HCT116 (cell line): ENCODE results near the gene CERS6. TPM values are rescaled to one million over a fixed set of nuclear protein-coding genes. Genes with fewer than 3 reads are reported as not detected.

Experiments
- ATAC-seq: fragments of 200-7000 bp; cut with Tn5 transposase; 2 replicates; pipeline ENCODE4 v1.9.1; 2020; ENCODE audit warnings: mild to moderate bottlenecking, moderate library complexity
- BruUV-seq: library from RNA; stranded (reverse); fragments of 400-500 nt; replicated peaks from 2 replicates; lab custom pipeline; 2021; lab: Mats Ljungman, UMichigan
- CTCF ChIA-PET: fragments of 300-600 bp; sonication (Branson Sonifier 250); formaldehyde crosslinking; loops from one replicate; lab custom pipeline; 2021; ENCODE audit warnings: antibody characterized with exemption; lab: Charles Lee
- POLR2A ChIA-PET: fragments of 300-600, 350-600 bp; sonication (Branson Sonifier 250); formaldehyde crosslinking; loops from one replicate; lab custom pipeline; 2021; ENCODE audit warnings: antibody characterized with exemption; lab: Charles Lee
- RAD21 ChIA-PET, 2 experiments: fragments of 300-600 bp; sonication (Branson Sonifier 250); formaldehyde crosslinking; loops; one replicate each; lab custom pipeline; 2023; ENCODE audit warnings: low total read pairs in 2 of 2; ENCODE audit not compliant: uncharacterized antibody in 2 of 2, unreplicated experiment in 2 of 2, low non-redundant PET in 1 of 2; lab: Charles Lee
- DNase-seq: peaks from one replicate; pipeline ENCODE4 v3.0.0-alpha.2; 2010; ENCODE audit warnings: low read depth, low spot score
- H2AFZ ChIP-seq: fragments of 200-600 bp; shearing (Covaris generic), sonication (generic); 2 replicates; pipeline ENCODE4 v1.6.1; 2017; ENCODE audit warnings: low read depth, mixed run types, mixed read lengths, antibody characterized with exemption, low read length; ENCODE audit not compliant: poor library complexity, severe bottlenecking
- H3K27ac ChIP-seq: 2 replicates; pipeline ENCODE4 v1.5.1; 2012; ENCODE audit warnings: low read depth, low read length
- H3K27me3 ChIP-seq: fragments of 200-600 bp; sonication (generic); 2 replicates; pipeline ENCODE4 v1.6.1; 2016; ENCODE audit warnings: mixed run types, low read length, mixed read lengths; ENCODE audit not compliant: insufficient read depth
- H3K36me3 ChIP-seq, 2 experiments: fragments of 200-500 bp in 1 of 2; fragments of 200-600 bp in 1 of 2; sonication (Bioruptor generic) in 1 of 2; sonication (generic) in 1 of 2; 2 replicates each; pipeline versions ENCODE4 v1.5.1 to v1.6.1; 2014 to 2016; ENCODE audit warnings: low read length in 2 of 2, inconsistent platforms in 1 of 2, mixed read lengths in 1 of 2, mixed run types in 1 of 2; ENCODE audit not compliant: insufficient read depth in 2 of 2, control insufficient read depth in 1 of 2
- H3K4me1 ChIP-seq, 2 experiments: fragments of 200-600 bp in 1 of 2; sonication (generic) in 1 of 2; 2 replicates each; pipeline versions ENCODE4 v1.5.1 to v1.6.1; 2012 to 2017; ENCODE audit warnings: low read length in 2 of 2, inconsistent platforms in 1 of 2, mild to moderate bottlenecking in 1 of 2, mixed read lengths in 1 of 2, mixed run types in 1 of 2, moderate library complexity in 1 of 2; ENCODE audit not compliant: insufficient read depth in 2 of 2, control insufficient read depth in 1 of 2
- H3K4me2 ChIP-seq: fragments of 200-600 bp; sonication (generic); 2 replicates; pipeline ENCODE4 v1.6.1; 2017; ENCODE audit warnings: mixed run types, low read length, mixed read lengths
- H3K4me3 ChIP-seq, 2 experiments: fragments of 200-600 bp in 1 of 2; sonication (generic) in 1 of 2; replicated peaks in 1 of 2; 2 replicates each; pipeline ENCODE4 v1.5.1; 2011 to 2016; ENCODE audit warnings: low read length in 2 of 2, control low read depth in 1 of 2, low read depth in 1 of 2, mild to moderate bottlenecking in 1 of 2, mixed read lengths in 1 of 2, mixed run types in 1 of 2
- H3K79me2 ChIP-seq: fragments of 200-600 bp; sonication (generic); 2 replicates; pipeline ENCODE4 v1.6.1; 2017; ENCODE audit warnings: mild to moderate bottlenecking, mixed run types, low read length, moderate library complexity, mixed read lengths; ENCODE audit not compliant: insufficient read depth
- H3K9ac ChIP-seq: fragments of 200-600 bp; sonication (generic); 2 replicates; pipeline ENCODE4 v1.6.1; 2016; ENCODE audit warnings: low read length, mixed read lengths
- H3K9me2 ChIP-seq: fragments of 200-600 bp; sonication (generic), shearing (Covaris generic); 2 replicates; pipeline ENCODE4 v1.6.1; 2017; ENCODE audit warnings: mixed run types, mild to moderate bottlenecking, moderate library complexity; ENCODE audit not compliant: insufficient read depth
- H3K9me3 ChIP-seq, 2 experiments: fragments of 200-500 bp in 1 of 2; fragments of 200-600 bp in 1 of 2; sonication (Bioruptor generic) in 1 of 2; sonication (generic) in 1 of 2; 2 replicates each; pipeline ENCODE4 v1.6.1; 2014 to 2017; ENCODE audit warnings: low read length in 2 of 2, mixed read lengths in 2 of 2, inconsistent platforms in 1 of 2, low read depth in 1 of 2, mild to moderate bottlenecking in 1 of 2, mixed run types in 1 of 2, moderate library complexity in 1 of 2; ENCODE audit not compliant: control insufficient read depth in 1 of 2, insufficient read depth in 1 of 2
- H4K20me1 ChIP-seq: fragments of 200-600 bp; sonication (generic), shearing (Covaris generic); 2 replicates; pipeline ENCODE4 v1.6.1; 2017; ENCODE audit warnings: mixed run types, mild to moderate bottlenecking, moderate library complexity; ENCODE audit not compliant: insufficient read depth
- CEBPB ChIP-seq: IDR thresholded peaks from 2 replicates; pipeline ENCODE4 v1.6.1; 2012; ENCODE audit warnings: low read depth
- CTCF ChIP-seq, 3 experiments: fragments of 200-600 bp in 1 of 3; sonication (generic) in 1 of 3; IDR thresholded peaks in 2 of 3; conservative IDR thresholded peaks in 1 of 3; 2 replicates each; pipeline ENCODE4 v1.5.1; 2012 to 2017; ENCODE audit warnings: low read depth in 2 of 3, low read length in 2 of 3, antibody characterized with exemption in 1 of 3, borderline replicate concordance in 1 of 3, control low read depth in 1 of 3, mild to moderate bottlenecking in 1 of 3, mixed read lengths in 1 of 3, mixed run types in 1 of 3, moderate library complexity in 1 of 3; ENCODE audit not compliant: insufficient read depth in 1 of 3
- EGR1 ChIP-seq: IDR thresholded peaks from 2 replicates; pipeline ENCODE4 v1.6.1; 2012; ENCODE audit warnings: low read depth
- EZH2 ChIP-seq: fragments of 200-600 bp; sonication (generic); IDR thresholded peaks from 2 replicates; pipeline ENCODE4 v1.6.1; 2017; ENCODE audit warnings: antibody characterized with exemption, mixed run types
- EZH2phosphoT487 ChIP-seq: fragments of 200-600 bp; IDR thresholded peaks from 2 replicates; pipeline ENCODE4 v1.6.1; 2018; ENCODE audit warnings: antibody characterized with exemption, borderline replicate concordance
- FOSL1 ChIP-seq: IDR thresholded peaks from 2 replicates; pipeline ENCODE4 v1.6.1; 2012; ENCODE audit warnings: low read depth
- JUND ChIP-seq: IDR thresholded peaks from 2 replicates; pipeline ENCODE4 v1.6.1; 2012
- POLR2A ChIP-seq: IDR thresholded peaks from 2 replicates; pipeline ENCODE4 v1.7.0; 2011; ENCODE audit warnings: borderline replicate concordance; ENCODE audit not compliant: insufficient read depth, insufficient read length; ENCODE audit errors: extremely low read depth
- POLR2AphosphoS5 ChIP-seq: IDR thresholded peaks from 2 replicates; pipeline ENCODE4 v1.6.1; 2011; ENCODE audit warnings: mild to moderate bottlenecking, low read depth, low read length, moderate library complexity
- RAD21 ChIP-seq: IDR thresholded peaks from 2 replicates; pipeline ENCODE4 v1.6.1; 2012; ENCODE audit warnings: low read depth, mild to moderate bottlenecking
- SIN3A ChIP-seq: IDR thresholded peaks from 2 replicates; pipeline ENCODE4 v1.6.1; 2012; ENCODE audit warnings: low read depth
- SP1 ChIP-seq: IDR thresholded peaks from 2 replicates; pipeline ENCODE4 v1.6.1; 2012; ENCODE audit warnings: low read depth
- SRF ChIP-seq: IDR thresholded peaks from 2 replicates; pipeline ENCODE4 v1.6.1; 2012; ENCODE audit warnings: low read depth
- ZFX ChIP-seq: fragments of 450-650 bp; IDR thresholded peaks from 2 replicates; pipeline ENCODE4 v1.6.1; 2017
- ZNF274 ChIP-seq: fragments of 200-500 bp; sonication (Bioruptor generic); IDR thresholded peaks from 2 replicates; pipeline ENCODE4 v1.6.1; 2014; ENCODE audit warnings: mild to moderate bottlenecking, low read depth, low read length, inconsistent platforms
- intact Hi-C: fragments of 100-400 bp; cut with micrococcal nuclease; formaldehyde crosslinking; loops from 2 replicates; pipeline ENCODE4 v1.10.0; 2022
- total RNA-seq: library from RNA; stranded (reverse); gene quantifications from one replicate; pipeline ENCODE4 v1.2.1, GENCODE V29; 2021; ENCODE audit not compliant: unreplicated experiment

The CERS6 gene
- total RNA-seq, 1 experiment from 2014 or later, result 37.0 TPM

- Histone ChIP-seq H3K79me2 (no peaks in the 10 kb centered on the region), H3K4me2 (no peak overlapping the region), H3K27me3 (no peaks in the 10 kb centered on the region), H3K27ac (no peak overlapping the region), H3K4me3 (no peak overlapping the region), H3K4me1 (0 out of 4 replicates have a peak, but pooled peaks cover 4 to 6% of the 10 kb centered on the region in 2 experiments), H2AFZ (no peak overlapping the region), H3K9me2 (no peaks in the 10 kb centered on the region), H3K9ac (no peak overlapping the region), H3K36me3 (no peaks in the 10 kb centered on the region), H4K20me1 (no peaks in the 10 kb centered on the region), H3K9me3 (no peaks in the 10 kb centered on the region)
- CTCF ChIA-PET, result no interaction called here
- BruUV-seq, result no TSS peak
- no peak for ATAC-seq
- intact Hi-C loops, result no loop called here
- RAD21 ChIA-PET, result no interaction called here
- POLR2A ChIA-PET, result no interaction called here
- DNase-seq, result no peak
- TF ChIP-seq CEBPB (no peak), EZH2 (no peak), RAD21 (no peak), SP1 (no peak), POLR2A (no peak), EZH2phosphoT487 (no peak), SRF (no peak), FOSL1 (no peak), ZNF274 (no peak), JUND (no peak), POLR2AphosphoS5 (no peak), ZFX (no peak), EGR1 (no peak), SIN3A (no peak), CTCF (IDR thresholded peaks at IDR 0.05 in 2 of 3, conservative IDR thresholded peaks at IDR 0.05 in 1 of 3; ENCODE audit: borderline replicate concordance in 1 of 3, insufficient read depth in 1 of 3, low read depth in 2 of 3, low read length in 2 of 3) (no peak)
Observed at GRCh38 chr2:168679741-168680310, 223.8 kb downstream of the CERS6 start.
